Calu3 (cell line): Measurements from ENCODE around the gene FLG2. TPM values are rescaled to one million over a fixed set of nuclear protein-coding genes. Genes with fewer than 3 reads are reported as not detected.

ENCODE experiments used
- BruUV-seq: library from RNA; stranded (reverse); fragments of 400-500 nt; replicated peaks from 2 replicates; lab custom pipeline; 2021; lab: Mats Ljungman, UMichigan
- CTCF ChIA-PET: fragments of 300-600 bp; sonication (Branson Sonifier 250); formaldehyde crosslinking; loops from one replicate; lab custom pipeline; 2022; ENCODE audit warnings: antibody characterized with exemption; lab: Charles Lee
- DNase-seq: peaks from one replicate; pipeline ENCODE4 v3.0.0; 2022
- H3K27ac Mint-ChIP-seq: one replicate; pipeline ENCODE4 v1.8.0; 2022; ENCODE audit warnings: mixed read lengths; ENCODE audit not compliant: unreplicated experiment
- H3K27me3 Mint-ChIP-seq: one replicate; pipeline ENCODE4 v1.8.0; 2022; ENCODE audit warnings: mixed read lengths; ENCODE audit not compliant: unreplicated experiment
- H3K36me3 Mint-ChIP-seq: one replicate; pipeline ENCODE4 v1.8.0; 2022; ENCODE audit warnings: mild to moderate bottlenecking, moderate library complexity, mixed read lengths; ENCODE audit not compliant: insufficient read depth, unreplicated experiment
- H3K4me1 Mint-ChIP-seq: one replicate; pipeline ENCODE4 v1.8.0; 2022; ENCODE audit warnings: mild to moderate bottlenecking, low read depth, mixed read lengths; ENCODE audit not compliant: unreplicated experiment
- H3K4me3 Mint-ChIP-seq: one replicate; pipeline ENCODE4 v1.8.0; 2022; ENCODE audit warnings: mild to moderate bottlenecking, low read depth, moderate library complexity, mixed read lengths; ENCODE audit not compliant: unreplicated experiment
- H3K9me3 Mint-ChIP-seq: one replicate; pipeline ENCODE4 v1.8.0; 2022; ENCODE audit warnings: low read depth, mixed read lengths; ENCODE audit not compliant: unreplicated experiment
- intact Hi-C: fragments of 100-400 bp; cut with micrococcal nuclease; formaldehyde crosslinking; loops from one replicate; pipeline ENCODE4 v1.10.0; 2022; ENCODE audit not compliant: unreplicated experiment
- total RNA-seq: library from RNA; stranded (reverse); gene quantifications from 2 replicates; pipeline ENCODE4 v1.2.3, GENCODE V29; 2022
- TF ChIP-seq, protein P1 (sequence below): fragments of 200-600 bp; IDR thresholded peaks from one replicate; pipeline ENCODE4 v1.8.0; 2022; ENCODE audit warnings: antibody characterized with exemption; ENCODE audit not compliant: unreplicated experiment

The FLG2 gene
- total RNA-seq, 1 experiment from 2014 or later, result not detected

DNA sequence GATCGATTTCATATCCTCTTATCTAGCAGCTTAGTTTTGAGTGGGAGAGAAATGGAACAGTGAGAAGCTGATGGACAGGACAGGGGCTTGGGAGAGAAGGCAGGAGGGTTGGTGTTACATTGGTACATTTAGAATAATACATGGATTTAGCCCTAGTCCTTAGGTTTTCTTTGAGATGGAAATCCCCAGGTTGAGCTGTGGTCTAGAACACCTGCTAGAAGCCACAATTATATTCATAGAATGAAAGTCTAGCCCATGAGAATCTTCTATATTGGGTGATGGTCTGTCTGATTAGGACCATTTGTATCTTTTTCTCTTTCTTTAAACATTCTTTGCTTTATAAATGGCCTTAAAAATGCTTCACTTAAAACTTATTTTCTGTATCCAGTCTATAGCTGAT, 34.3 kb upstream of the FLG2 start:
- CTCF ChIA-PET, result interaction anchor here (1.4 kb wide), 1 partner anchor 64 kb away, joined by 6 read pairs; no protein-coding TSS in a partner anchor
- intact Hi-C loops, result loop anchor here (5.0 kb wide), 2 partner anchors 47 to 202 kb away; no protein-coding TSS in a partner anchor
- Mint-ChIP-seq H3K27me3 (peaks cover 95% of the 10 kb centered on the region), H3K36me3 (peaks cover 8% of the 10 kb centered on the region), H3K9me3 (no peaks in the 10 kb centered on the region), H3K4me1 (peaks cover 18% of the 10 kb centered on the region), H3K27ac (no peak overlapping the region), H3K4me3 (no peak overlapping the region)
- no peak for DNase-seq
- TF ChIP-seq, protein P1, sequence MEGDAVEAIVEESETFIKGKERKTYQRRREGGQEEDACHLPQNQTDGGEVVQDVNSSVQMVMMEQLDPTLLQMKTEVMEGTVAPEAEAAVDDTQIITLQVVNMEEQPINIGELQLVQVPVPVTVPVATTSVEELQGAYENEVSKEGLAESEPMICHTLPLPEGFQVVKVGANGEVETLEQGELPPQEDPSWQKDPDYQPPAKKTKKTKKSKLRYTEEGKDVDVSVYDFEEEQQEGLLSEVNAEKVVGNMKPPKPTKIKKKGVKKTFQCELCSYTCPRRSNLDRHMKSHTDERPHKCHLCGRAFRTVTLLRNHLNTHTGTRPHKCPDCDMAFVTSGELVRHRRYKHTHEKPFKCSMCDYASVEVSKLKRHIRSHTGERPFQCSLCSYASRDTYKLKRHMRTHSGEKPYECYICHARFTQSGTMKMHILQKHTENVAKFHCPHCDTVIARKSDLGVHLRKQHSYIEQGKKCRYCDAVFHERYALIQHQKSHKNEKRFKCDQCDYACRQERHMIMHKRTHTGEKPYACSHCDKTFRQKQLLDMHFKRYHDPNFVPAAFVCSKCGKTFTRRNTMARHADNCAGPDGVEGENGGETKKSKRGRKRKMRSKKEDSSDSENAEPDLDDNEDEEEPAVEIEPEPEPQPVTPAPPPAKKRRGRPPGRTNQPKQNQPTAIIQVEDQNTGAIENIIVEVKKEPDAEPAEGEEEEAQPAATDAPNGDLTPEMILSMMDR, result no peak
- BruUV-seq, result no TSS peak

DNA sequence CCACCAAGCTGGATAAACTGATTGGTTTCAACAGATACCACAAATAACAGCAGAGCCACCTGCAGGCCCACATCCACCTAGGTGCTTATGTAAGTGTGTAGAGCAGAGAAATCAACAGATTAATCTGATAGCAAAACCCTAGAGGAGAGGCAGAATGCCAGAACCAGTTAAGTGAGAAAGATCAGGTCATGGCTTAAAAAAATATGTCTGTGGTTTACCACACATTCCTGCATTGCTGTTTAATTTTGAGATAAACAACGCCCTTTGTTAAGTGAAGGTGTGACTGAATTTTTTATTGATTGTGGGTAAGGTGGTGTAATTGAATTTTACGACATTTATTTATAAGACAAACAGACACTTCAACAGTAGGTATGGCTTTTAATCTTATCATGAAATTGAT, 33.1 kb upstream of the FLG2 start:
- CTCF ChIA-PET, result interaction anchor here (1.3 to 1.4 kb wide), 2 partner anchors 46 to 65 kb away, joined by 5 to 6 read pairs; no protein-coding TSS in a partner anchor
- peaks cover 8% of the 10 kb centered on the region for H3K36me3 Mint-ChIP-seq
- H3K4me3 Mint-ChIP-seq, result no peak overlapping the region
- peaks cover 95% of the 10 kb centered on the region for H3K27me3 Mint-ChIP-seq
- peak overlapping the region; percentile 3 for H3K27ac Mint-ChIP-seq
- TF ChIP-seq, protein P1, result no peak
- intact Hi-C loops, result loop anchor here (5.0 kb wide), 2 partner anchors 46 to 201 kb away; no protein-coding TSS in a partner anchor
- peak; percentile 72 for DNase-seq
- H3K4me1 Mint-ChIP-seq, result peaks cover 18% of the 10 kb centered on the region
- BruUV-seq, result no TSS peak
- H3K9me3 Mint-ChIP-seq, result no peaks in the 10 kb centered on the region

DNA sequence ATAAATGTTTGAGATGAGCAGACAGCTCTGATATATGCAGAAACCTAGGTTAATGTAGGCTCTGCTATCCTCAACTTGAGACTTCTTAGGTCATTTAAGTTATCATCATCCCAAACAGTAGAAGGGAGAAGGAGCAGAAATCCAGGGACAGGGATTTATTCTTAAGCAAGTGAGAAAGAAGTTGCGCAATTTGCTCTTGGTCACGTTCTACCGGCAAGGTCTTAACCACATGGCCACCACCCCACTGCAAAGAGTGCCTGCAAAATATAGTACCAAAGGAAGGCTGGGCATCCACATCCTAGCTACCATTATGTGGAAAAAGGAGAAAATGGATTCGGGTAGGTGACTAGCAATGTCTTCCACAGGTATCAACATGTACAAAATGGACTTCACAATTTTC, 29.1 kb upstream of the FLG2 start:
- Mint-ChIP-seq H3K27me3 (peaks cover 93% of the 10 kb centered on the region), H3K4me1 (peaks cover 18% of the 10 kb centered on the region), H3K36me3 (peaks cover 8% of the 10 kb centered on the region), H3K9me3 (no peaks in the 10 kb centered on the region), H3K27ac (no peak overlapping the region), H3K4me3 (no peak overlapping the region)
- DNase-seq, result no peak
- intact Hi-C loops, result no loop called here
- CTCF ChIA-PET, result interaction anchor here (1.7 kb wide), 1 partner anchor 10 kb away, joined by 6 read pairs; no protein-coding TSS in a partner anchor
- TF ChIP-seq, protein P1, result no peak
- no TSS peak for BruUV-seq

DNA sequence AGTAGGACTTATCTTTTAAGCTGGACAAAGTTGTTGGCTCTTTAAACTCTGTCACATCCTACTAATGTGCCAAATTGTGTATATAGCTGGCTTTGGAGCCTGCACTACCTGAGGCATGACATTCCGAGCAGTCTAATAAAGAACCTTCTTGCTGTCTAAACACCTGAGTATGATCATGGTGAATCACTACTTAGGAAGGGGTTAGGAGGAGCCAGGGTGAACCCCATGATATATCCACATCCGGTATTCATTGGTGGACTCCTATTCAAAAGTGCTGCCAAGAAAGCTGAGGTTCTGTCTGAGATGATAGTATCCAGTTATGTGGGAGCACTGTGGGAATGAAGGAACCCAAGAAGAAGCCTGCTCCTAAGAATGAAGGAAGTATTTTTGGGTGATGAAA, 27.1 kb upstream of the FLG2 start:
- Mint-ChIP-seq H3K4me3 (no peak overlapping the region), H3K9me3 (no peaks in the 10 kb centered on the region), H3K36me3 (no peaks in the 10 kb centered on the region), H3K4me1 (peaks cover 2% of the 10 kb centered on the region), H3K27me3 (peaks cover 98% of the 10 kb centered on the region), H3K27ac (no peak overlapping the region)
- intact Hi-C loops, result no loop called here
- CTCF ChIA-PET, result interaction anchor here (0.5 kb wide), 1 partner anchor 1463 kb away, joined by 5 read pairs; no protein-coding TSS in a partner anchor
- no peak for DNase-seq
- no TSS peak for BruUV-seq
- TF ChIP-seq, protein P1, result no peak
